Bronchial epithelial cell (primary cell): ENCODE measurements around the gene POLA2. TPM values are rescaled to one million over a fixed set of nuclear protein-coding genes. Genes with fewer than 3 reads are reported as not detected.

Experiments used
- DNase-seq: peaks from one replicate; pipeline ENCODE4 v3.0.0-alpha.2; 2010; ENCODE audit warnings: low read depth
- FAIRE-seq: peaks from 2 replicates; lab custom pipeline; 2011; peaks lifted over from hg19 to GRCh38; lab: Jason Lieb, UNC
- H3K27me3 ChIP-seq: 2 replicates; pipeline ENCODE4 v1.5.1; 2011; ENCODE audit warnings: low read length; ENCODE audit not compliant: control insufficient read depth, insufficient read depth
- H3K36me3 ChIP-seq: 2 replicates; pipeline ENCODE4 v1.5.1; 2011; ENCODE audit warnings: low read length; ENCODE audit not compliant: control insufficient read depth, insufficient read depth
- H3K4me3 ChIP-seq: 2 replicates; pipeline ENCODE4 v1.5.1; 2011; ENCODE audit warnings: mild to moderate bottlenecking, low read depth, low read length, control low read depth
- total RNA-seq: library from RNA; depleted of rRNA; stranded (reverse); fragments of >200 nt; gene quantifications from 2 replicates; pipeline ENCODE4 v1.2.1, GENCODE V29; 2014
- TF ChIP-seq, protein P1 (sequence below): IDR thresholded peaks from 2 replicates; pipeline ENCODE4 v1.5.1; 2011; ENCODE audit warnings: mild to moderate bottlenecking, moderate library complexity, low read length, control low read depth, inconsistent platforms; ENCODE audit not compliant: insufficient read depth, severe bottlenecking

POLA2 gene
- total RNA-seq, 1 donor from 2014 or later = 1.6 TPM

DNA sequence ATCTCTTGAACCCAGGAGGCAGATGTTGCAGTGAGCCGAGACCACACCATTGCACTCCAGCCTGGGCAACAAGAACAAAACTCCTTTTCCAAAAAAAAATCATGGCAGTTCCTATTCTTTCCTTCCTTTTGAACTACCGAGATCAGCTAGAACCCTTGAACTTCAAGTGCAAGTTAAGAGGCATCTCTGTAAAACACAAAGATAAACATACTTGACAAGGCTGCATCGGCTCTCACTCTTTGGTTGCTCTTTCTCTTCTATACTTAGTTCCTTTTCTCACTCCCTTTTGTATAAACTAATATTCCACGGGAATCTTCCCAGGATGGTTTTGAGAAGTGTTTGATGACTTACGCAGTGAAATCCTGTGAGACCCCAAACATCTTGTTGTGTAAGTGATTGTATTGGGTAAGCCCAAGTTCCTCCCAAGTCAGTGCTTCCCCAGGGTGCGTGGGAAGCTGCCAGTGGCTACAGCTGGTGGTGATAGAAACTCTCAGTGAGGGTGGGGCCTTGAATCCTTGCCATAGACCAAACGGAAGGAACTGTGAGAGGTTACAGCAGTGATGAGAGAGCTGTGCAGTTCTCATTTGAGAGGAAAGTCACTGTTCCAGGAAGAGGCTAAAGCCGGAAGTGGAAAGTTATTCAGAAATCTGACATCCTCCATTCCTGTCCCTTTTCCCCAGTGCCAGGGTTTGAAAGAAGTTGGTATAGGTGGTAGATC is 28.8 kb downstream of the POLA2 start:
- Histone ChIP-seq H3K36me3 (peaks cover 2% of the 10 kb centered on the region), H3K27me3 (no peaks in the 10 kb centered on the region), H3K4me3 (no peak overlapping the region)
- DNase-seq (peak; percentile 87), FAIRE-seq (no peak)
- TF ChIP-seq, protein P1, sequence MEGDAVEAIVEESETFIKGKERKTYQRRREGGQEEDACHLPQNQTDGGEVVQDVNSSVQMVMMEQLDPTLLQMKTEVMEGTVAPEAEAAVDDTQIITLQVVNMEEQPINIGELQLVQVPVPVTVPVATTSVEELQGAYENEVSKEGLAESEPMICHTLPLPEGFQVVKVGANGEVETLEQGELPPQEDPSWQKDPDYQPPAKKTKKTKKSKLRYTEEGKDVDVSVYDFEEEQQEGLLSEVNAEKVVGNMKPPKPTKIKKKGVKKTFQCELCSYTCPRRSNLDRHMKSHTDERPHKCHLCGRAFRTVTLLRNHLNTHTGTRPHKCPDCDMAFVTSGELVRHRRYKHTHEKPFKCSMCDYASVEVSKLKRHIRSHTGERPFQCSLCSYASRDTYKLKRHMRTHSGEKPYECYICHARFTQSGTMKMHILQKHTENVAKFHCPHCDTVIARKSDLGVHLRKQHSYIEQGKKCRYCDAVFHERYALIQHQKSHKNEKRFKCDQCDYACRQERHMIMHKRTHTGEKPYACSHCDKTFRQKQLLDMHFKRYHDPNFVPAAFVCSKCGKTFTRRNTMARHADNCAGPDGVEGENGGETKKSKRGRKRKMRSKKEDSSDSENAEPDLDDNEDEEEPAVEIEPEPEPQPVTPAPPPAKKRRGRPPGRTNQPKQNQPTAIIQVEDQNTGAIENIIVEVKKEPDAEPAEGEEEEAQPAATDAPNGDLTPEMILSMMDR = no peak

DNA sequence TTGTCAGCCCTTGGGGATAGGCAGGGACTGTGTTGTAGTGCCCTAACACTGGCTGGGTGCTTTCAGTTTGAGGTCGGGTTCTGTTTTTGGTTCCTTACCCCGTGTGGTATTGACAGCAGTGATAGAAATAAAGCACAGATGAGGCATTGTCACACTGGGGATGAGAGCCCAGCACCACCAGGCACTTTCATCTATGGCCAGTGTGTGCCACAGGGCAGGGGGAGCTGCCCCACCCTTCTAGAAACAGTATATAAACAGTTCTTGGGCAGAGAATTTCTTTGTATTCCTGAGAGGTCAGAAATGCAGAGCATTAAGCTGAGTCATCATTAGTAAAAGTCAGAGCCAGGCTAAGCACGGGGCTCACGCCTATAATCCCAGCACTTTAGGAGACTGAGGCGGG is 29.9 kb downstream of the POLA2 start:
- DNase-seq (peak; percentile 68), FAIRE-seq (no peak)
- H3K27me3 ChIP-seq = no peaks in the 10 kb centered on the region
- TF ChIP-seq, protein P1 = no peak
- H3K4me3 ChIP-seq = no peak overlapping the region
- H3K36me3 ChIP-seq = peaks cover 4% of the 10 kb centered on the region

DNA sequence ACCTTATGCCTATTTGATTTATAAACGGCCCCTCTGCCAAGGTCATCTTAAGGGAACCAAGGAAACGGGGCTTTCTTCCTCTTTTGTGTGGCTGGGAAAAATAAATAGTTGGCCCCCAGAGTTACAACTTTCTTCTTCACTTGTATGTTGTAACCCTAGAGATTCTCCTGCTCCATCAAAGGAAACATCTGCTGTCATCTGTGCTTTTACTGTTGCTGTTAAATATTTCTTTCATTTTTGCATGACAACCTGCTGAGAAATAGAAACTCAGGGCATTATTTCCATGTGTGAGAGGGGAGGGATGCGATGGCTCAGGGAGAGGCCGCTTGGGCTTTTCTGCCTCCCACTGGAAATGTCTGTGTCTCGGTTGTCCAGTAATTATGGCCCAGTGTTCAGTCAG is 31.1 kb downstream of the POLA2 start:
- DNase-seq (no peak), FAIRE-seq (no peak)
- no peak overlapping the region for H3K4me3 ChIP-seq
- TF ChIP-seq, protein P1 = no peak
- H3K27me3 ChIP-seq = no peaks in the 10 kb centered on the region
- H3K36me3 ChIP-seq = peaks cover 1% of the 10 kb centered on the region

- DNase-seq (no peak), FAIRE-seq (no peak)
- H3K27me3 ChIP-seq = no peaks in the 10 kb centered on the region
- TF ChIP-seq, protein P1 = no peak
- no peak overlapping the region for H3K4me3 ChIP-seq
- peaks cover 1% of the 10 kb centered on the region for H3K36me3 ChIP-seq
These were observed 32.2 kb downstream of the POLA2 start for GRCh38 chr11:65293909-65294381.

DNA sequence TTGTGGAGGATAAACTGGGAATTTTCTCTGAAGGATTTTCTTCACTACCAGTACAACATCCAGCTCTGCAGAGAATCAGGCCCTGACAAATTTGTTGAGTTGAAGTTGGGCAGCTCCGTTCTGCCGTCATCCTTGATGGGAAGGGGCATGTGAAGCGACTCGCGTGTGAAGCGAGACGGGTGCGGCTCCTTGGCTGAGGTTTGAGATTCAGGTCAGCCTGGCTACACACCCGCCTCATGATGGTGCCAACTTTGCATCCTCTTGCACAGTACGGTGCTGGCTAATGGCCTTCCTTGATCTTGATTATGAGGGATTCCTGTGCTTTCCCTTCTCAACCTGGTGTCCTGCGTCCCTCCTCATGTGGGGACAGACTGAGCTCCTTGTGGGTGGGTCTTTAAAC is 33.2 kb downstream of the POLA2 start:
- DNase-seq (peak; percentile 10), FAIRE-seq (no peak)
- TF ChIP-seq, protein P1 = no peak
- no peak overlapping the region for H3K4me3 ChIP-seq
- H3K27me3 ChIP-seq = no peaks in the 10 kb centered on the region
- peaks cover 1% of the 10 kb centered on the region for H3K36me3 ChIP-seq
